Measurements from ENCODE around the gene COL18A1.

GRCh38 chr21:45511661-45512431 lies 106.9 kb downstream of the COL18A1 start:
- TF ChIP-seq, protein P1, sequence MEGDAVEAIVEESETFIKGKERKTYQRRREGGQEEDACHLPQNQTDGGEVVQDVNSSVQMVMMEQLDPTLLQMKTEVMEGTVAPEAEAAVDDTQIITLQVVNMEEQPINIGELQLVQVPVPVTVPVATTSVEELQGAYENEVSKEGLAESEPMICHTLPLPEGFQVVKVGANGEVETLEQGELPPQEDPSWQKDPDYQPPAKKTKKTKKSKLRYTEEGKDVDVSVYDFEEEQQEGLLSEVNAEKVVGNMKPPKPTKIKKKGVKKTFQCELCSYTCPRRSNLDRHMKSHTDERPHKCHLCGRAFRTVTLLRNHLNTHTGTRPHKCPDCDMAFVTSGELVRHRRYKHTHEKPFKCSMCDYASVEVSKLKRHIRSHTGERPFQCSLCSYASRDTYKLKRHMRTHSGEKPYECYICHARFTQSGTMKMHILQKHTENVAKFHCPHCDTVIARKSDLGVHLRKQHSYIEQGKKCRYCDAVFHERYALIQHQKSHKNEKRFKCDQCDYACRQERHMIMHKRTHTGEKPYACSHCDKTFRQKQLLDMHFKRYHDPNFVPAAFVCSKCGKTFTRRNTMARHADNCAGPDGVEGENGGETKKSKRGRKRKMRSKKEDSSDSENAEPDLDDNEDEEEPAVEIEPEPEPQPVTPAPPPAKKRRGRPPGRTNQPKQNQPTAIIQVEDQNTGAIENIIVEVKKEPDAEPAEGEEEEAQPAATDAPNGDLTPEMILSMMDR (IDR thresholded peaks at IDR 0.05; ENCODE audit: low read depth, low read length): no peak
- no peak for TF ChIP-seq POLR2A (IDR thresholded peaks at IDR 0.05; ENCODE audit: extremely low read depth, insufficient read length)
- TF ChIP-seq MAX (IDR thresholded peaks at IDR 0.05; ENCODE audit: low read depth, low read length): no peak

Measured in NB4 (cell line).